Gastroesophageal sphincter (tissue), 4 donors: ENCODE data around the gene PRKG1. TPM values are rescaled to one million over a fixed set of nuclear protein-coding genes. Genes with fewer than 3 reads are reported as not detected.

Experiments used
- ATAC-seq: fragments of 150-250 bp; one replicate; pipeline ENCODE4 v1.9.1; 2016; ENCODE audit warnings: mild to moderate bottlenecking, moderate library complexity
- H3K27ac ChIP-seq, 4 donors: fragments of 200-600 bp; sonication (generic) in 3 of 4; 1 replicate in 3 of 4; 2 replicates in 1 of 4; pipeline ENCODE4 v1.5.1; 2016 to 2019
- H3K27me3 ChIP-seq: fragments of 200-600 bp; sonication (generic); one replicate; pipeline ENCODE4 v1.5.1; 2019
- H3K36me3 ChIP-seq, 2 donors: fragments of 200-600 bp; sonication (generic); one replicate each; pipeline ENCODE4 v1.5.1; 2019; ENCODE audit warnings: control low read depth in 1 of 2
- H3K4me1 ChIP-seq, 3 donors: fragments of 200-600 bp; sonication (generic); 1 replicate in 2 of 3; 2 replicates in 1 of 3; pipeline ENCODE4 v1.5.1; 2016 to 2019; ENCODE audit warnings: control low read depth in 2 of 3
- H3K4me3 ChIP-seq, 2 donors: fragments of 200-600 bp; sonication (generic); one replicate each; pipeline ENCODE4 v1.5.1; 2019; ENCODE audit warnings: mild to moderate bottlenecking in 1 of 2, moderate library complexity in 1 of 2
- H3K9me3 ChIP-seq, 3 donors: fragments of 200-600 bp; sonication (generic); one replicate each; pipeline ENCODE4 v1.5.1; 2017 to 2019; ENCODE audit warnings: control low read depth in 2 of 3
- CTCF ChIP-seq, 4 experiments: fragments of 200-600 bp in 2 of 4; fragments of 450-650 bp in 2 of 4; sonication (generic) in 1 of 4; IDR thresholded peaks; one replicate each; pipeline ENCODE4 v1.5.1; 2017 to 2019; ENCODE audit warnings: antibody characterized with exemption in 4 of 4, mild to moderate bottlenecking in 2 of 4, moderate library complexity in 2 of 4
- EP300 ChIP-seq: sonication (generic); formaldehyde crosslinking; IDR thresholded peaks from one replicate; pipeline ENCODE4 v1.6.1; 2017; ENCODE audit warnings: antibody characterized with exemption, mild to moderate bottlenecking
- POLR2A ChIP-seq, 2 donors: fragments of 450-650 bp; IDR thresholded peaks; one replicate each; pipeline ENCODE4 v1.6.1; 2017; ENCODE audit warnings: antibody characterized with exemption in 2 of 2, mild to moderate bottlenecking in 2 of 2, moderate library complexity in 1 of 2
- POLR2AphosphoS5 ChIP-seq: sonication (generic); formaldehyde crosslinking; IDR thresholded peaks from one replicate; pipeline ENCODE4 v1.6.1; 2017; ENCODE audit warnings: antibody characterized with exemption
- WGBS, 2 donors: methylation state at CpG; one replicate each; pipeline ENCODE4 v1.1.5; 2018; ENCODE audit warnings: low coverage in 1 of 2; 5-methylcytosine and 5-hydroxymethylcytosine counted together
- total RNA-seq, 4 donors: library from RNA; depleted of rRNA; stranded (reverse); fragments of >200 nt; gene quantifications; one replicate each; pipeline ENCODE4 v1.1.0, GENCODE V29; 2016

The PRKG1 gene
- total RNA-seq, 4 donors from 2014 or later: 27.5 to 73.2 (median 39.2) TPM

- WGBS, 2 donors: 68 to 76% methylated on average over 6 to 8 of the region's 8 CpGs
- Histone ChIP-seq H3K4me1 (no peaks in the 10 kb centered on the region), H3K27ac (no peak overlapping the region), H3K4me3 (no peak overlapping the region), H3K9me3 (no peaks in the 10 kb centered on the region), H3K36me3 (no peaks in the 10 kb centered on the region), H3K27me3 (no peaks in the 10 kb centered on the region)
- no peak for TF ChIP-seq EP300
- TF ChIP-seq CTCF (IDR thresholded peaks at IDR 0.05): no peak
- no peak for TF ChIP-seq POLR2A (IDR thresholded peaks at IDR 0.05)
- no peak for TF ChIP-seq POLR2AphosphoS5
- no peak for ATAC-seq
Observed at GRCh38 chr10:52128056-52128683, 1053.9 kb downstream of the PRKG1 start.

GRCh38 chr10:52129410-52130178, 1055.3 kb downstream of the PRKG1 start:
- no peaks in the 10 kb centered on the region for H3K9me3 ChIP-seq
- TF ChIP-seq CTCF (IDR thresholded peaks at IDR 0.05): no peak
- no peak for TF ChIP-seq EP300
- no peak for TF ChIP-seq POLR2A (IDR thresholded peaks at IDR 0.05)
- TF ChIP-seq POLR2AphosphoS5: no peak
- WGBS, 2 donors: 98 to 100% methylated on average over 3 of the region's 3 CpGs
- H3K27ac ChIP-seq: no peak overlapping the region
- no peaks in the 10 kb centered on the region for H3K36me3 ChIP-seq
- H3K4me1 ChIP-seq: no peaks in the 10 kb centered on the region
- H3K4me3 ChIP-seq: no peak overlapping the region
- no peak for ATAC-seq
- H3K27me3 ChIP-seq: no peaks in the 10 kb centered on the region

GRCh38 chr10:52135101-52135500, 1060.8 kb downstream of the PRKG1 start:
- TF ChIP-seq POLR2A (IDR thresholded peaks at IDR 0.05) (no peak), EP300 (no peak), CTCF (IDR thresholded peaks at IDR 0.05) (no peak), POLR2AphosphoS5 (no peak)
- H3K27ac ChIP-seq: no peak overlapping the region
- H3K27me3 ChIP-seq: no peaks in the 10 kb centered on the region
- ATAC-seq: no peak
- WGBS, 2 donors: 88% methylated on average over 2 of the region's 2 CpGs
- no peaks in the 10 kb centered on the region for H3K36me3 ChIP-seq
- no peaks in the 10 kb centered on the region for H3K9me3 ChIP-seq
- no peaks in the 10 kb centered on the region for H3K4me1 ChIP-seq
- no peak overlapping the region for H3K4me3 ChIP-seq

- no peaks in the 10 kb centered on the region for H3K27me3 ChIP-seq
- 75 to 86% methylated on average over 2 of the region's 2 CpGs for WGBS, 2 donors
- H3K9me3 ChIP-seq: no peaks in the 10 kb centered on the region
- H3K4me3 ChIP-seq: no peak overlapping the region
- H3K27ac ChIP-seq: no peak overlapping the region
- no peaks in the 10 kb centered on the region for H3K4me1 ChIP-seq
- no peak for TF ChIP-seq POLR2AphosphoS5
- TF ChIP-seq CTCF (IDR thresholded peaks at IDR 0.05): no peak
- no peak for TF ChIP-seq EP300
- TF ChIP-seq POLR2A (IDR thresholded peaks at IDR 0.05): no peak
- no peak for ATAC-seq
- no peaks in the 10 kb centered on the region for H3K36me3 ChIP-seq
Observed at GRCh38 chr10:52136921-52137320, 1062.6 kb downstream of the PRKG1 start.

GRCh38 chr10:52143338-52143737, 1069.1 kb downstream of the PRKG1 start:
- Histone ChIP-seq H3K4me1 (no peaks in the 10 kb centered on the region), H3K9me3 (no peaks in the 10 kb centered on the region), H3K27ac (no peak overlapping the region), H3K4me3 (no peak overlapping the region), H3K36me3 (no peaks in the 10 kb centered on the region), H3K27me3 (no peaks in the 10 kb centered on the region)
- WGBS, 2 donors: 100% methylated on average over 1 of the region's 1 CpG; no CpG with 5 or more reads in 1 of the 2 donors
- no peak for ATAC-seq
- no peak for TF ChIP-seq CTCF (IDR thresholded peaks at IDR 0.05)
- TF ChIP-seq EP300: no peak
- no peak for TF ChIP-seq POLR2A (IDR thresholded peaks at IDR 0.05)
- no peak for TF ChIP-seq POLR2AphosphoS5
